GM18519 (cell line): ENCODE results near the gene TMEM52.

Experiments used
- ATAC-seq: cut with Tn5 transposase; IDR thresholded peaks from one replicate; pipeline ENCODE4 v1.9.1; 2021; ENCODE audit warnings: mild to moderate bottlenecking, moderate library complexity; ENCODE audit not compliant: unreplicated experiment, low FRiP score

The TMEM52 gene

GRCh38 chr1:1876335-1876930 lies 42.6 kb downstream of the TMEM52 start:
- no peak for ATAC-seq

GRCh38 chr1:1875932-1876331 lies 43.1 kb downstream of the TMEM52 start:
- ATAC-seq = no peak

- ATAC-seq = no peak
Observed at GRCh38 chr1:1874901-1875300, 44.2 kb downstream of the TMEM52 start.

GRCh38 chr1:1873186-1873585 lies 45.9 kb downstream of the TMEM52 start:
- no peak for ATAC-seq

- ATAC-seq = no peak
Observed at GRCh38 chr1:1872329-1872994, 46.6 kb downstream of the TMEM52 start.

- no peak for ATAC-seq
Observed at GRCh38 chr1:1869469-1869868, 49.6 kb downstream of the TMEM52 start.
